Ecto neural progenitor cell (in vitro differentiated cells): ENCODE data around the gene GALNT16.

Source experiments
- DNase-seq: peaks from one replicate; pipeline ENCODE4 v3.0.0-alpha.2; 2018; ENCODE audit warnings: low spot score

Gene GALNT16

GRCh38 chr14:69317102-69317755 is 57.3 kb downstream of the GALNT16 start:
- peak; percentile 40 for DNase-seq

- DNase-seq, result no peak
Observed at GRCh38 chr14:69317780-69318179, 57.8 kb downstream of the GALNT16 start.

- peak; percentile 32 for DNase-seq
Observed at GRCh38 chr14:69318241-69318640, 58.3 kb downstream of the GALNT16 start.

- DNase-seq, result no peak
Observed at GRCh38 chr14:69318901-69319475, 59.0 kb downstream of the GALNT16 start.

- no peak for DNase-seq
Observed at GRCh38 chr14:69319911-69320310, 60.0 kb downstream of the GALNT16 start.

GRCh38 chr14:69320581-69321365 is 60.8 kb downstream of the GALNT16 start:
- DNase-seq, result peak; percentile 32

GRCh38 chr14:69321601-69322330 is 61.8 kb downstream of the GALNT16 start:
- peak; percentile 37 for DNase-seq

- no peak for DNase-seq
Observed at GRCh38 chr14:69323266-69323998, 63.5 kb downstream of the GALNT16 start.

- no peak for DNase-seq
Observed at GRCh38 chr14:69323999-69324282, 64.0 kb downstream of the GALNT16 start.

- DNase-seq, result no peak
Observed at GRCh38 chr14:69324341-69324931, 64.5 kb downstream of the GALNT16 start.

- DNase-seq, result no peak
Observed at GRCh38 chr14:69325086-69325485, 65.1 kb downstream of the GALNT16 start.

- no peak for DNase-seq
Observed at GRCh38 chr14:69325646-69326265, 65.8 kb downstream of the GALNT16 start.

GRCh38 chr14:69326611-69327010 is 66.7 kb downstream of the GALNT16 start:
- DNase-seq, result no peak

GRCh38 chr14:69327507-69327906 is 67.5 kb downstream of the GALNT16 start:
- no peak for DNase-seq

GRCh38 chr14:69328317-69328716 is 68.4 kb downstream of the GALNT16 start:
- DNase-seq, result no peak

GRCh38 chr14:69328765-69329164 is 68.8 kb downstream of the GALNT16 start:
- DNase-seq, result no peak

GRCh38 chr14:69331206-69331605 is 71.2 kb downstream of the GALNT16 start:
- no peak for DNase-seq

GRCh38 chr14:69332782-69333395 is 72.9 kb downstream of the GALNT16 start:
- no peak for DNase-seq

- no peak for DNase-seq
Observed at GRCh38 chr14:69333791-69334337, 73.9 kb downstream of the GALNT16 start.

- no peak for DNase-seq
Observed at GRCh38 chr14:69334576-69334975, 74.6 kb downstream of the GALNT16 start.
